HG03571 (cell line): ENCODE results near the gene ATP2A3.
A peak's percentile ranks its signal among the peaks of the same experiment; 100 is the strongest.

Source experiments
- ATAC-seq: cut with Tn5 transposase; IDR thresholded peaks from one replicate; pipeline ENCODE4 v1.9.1; 2021; ENCODE audit not compliant: unreplicated experiment

The ATP2A3 gene

GRCh38 chr17:3964203-3965117 lies at the start of gene ATP2A3:
Gene ATP2A3, minus strand, starts transcription at chr17:3964437. Its CDS starts 146 bp downstream, at chr17:3964291.
- ATAC-seq = peak; percentile 43

- ATAC-seq = no peak
Observed at GRCh38 chr17:4010754-4011153, 46.5 kb upstream of the ATP2A3 start.

GRCh38 chr17:4009186-4009785 lies 45.0 kb upstream of the ATP2A3 start:
- no peak for ATAC-seq

GRCh38 chr17:4008441-4009185 lies 44.4 kb upstream of the ATP2A3 start:
- ATAC-seq = no peak

- no peak for ATAC-seq
Observed at GRCh38 chr17:4008082-4008435, 43.8 kb upstream of the ATP2A3 start.

- ATAC-seq = no peak
Observed at GRCh38 chr17:4007346-4008081, 43.3 kb upstream of the ATP2A3 start.

GRCh38 chr17:4006745-4007211 lies 42.5 kb upstream of the ATP2A3 start:
- no peak for ATAC-seq

- ATAC-seq = no peak
Observed at GRCh38 chr17:4006165-4006589, 41.9 kb upstream of the ATP2A3 start.

- ATAC-seq = no peak
Observed at GRCh38 chr17:4005296-4006164, 41.3 kb upstream of the ATP2A3 start.

GRCh38 chr17:4004517-4005295 lies 40.5 kb upstream of the ATP2A3 start:
- no peak for ATAC-seq

- no peak for ATAC-seq
Observed at GRCh38 chr17:4003501-4004421, 39.5 kb upstream of the ATP2A3 start.

GRCh38 chr17:4003131-4003500 lies 38.9 kb upstream of the ATP2A3 start:
- no peak for ATAC-seq

GRCh38 chr17:4001048-4001590 lies 36.9 kb upstream of the ATP2A3 start:
- no peak for ATAC-seq

GRCh38 chr17:3998436-3998835 lies 34.2 kb upstream of the ATP2A3 start:
- ATAC-seq = no peak

- ATAC-seq = no peak
Observed at GRCh38 chr17:3995067-3995466, 30.8 kb upstream of the ATP2A3 start.

- no peak for ATAC-seq
Observed at GRCh38 chr17:3994221-3994576, 30.0 kb upstream of the ATP2A3 start.

- no peak for ATAC-seq
Observed at GRCh38 chr17:3993493-3994220, 29.4 kb upstream of the ATP2A3 start.
